Astrocyte (in vitro differentiated cells and primary cell): Measurements from ENCODE around the gene MTMR12.

ENCODE experiments used
- EZH2 ChIP-seq: IDR thresholded peaks from 2 replicates; pipeline ENCODE4 v1.6.1; 2012; ENCODE audit warnings: mild to moderate bottlenecking, low read length, inconsistent platforms; ENCODE audit not compliant: insufficient read depth
- TF ChIP-seq, protein P1 (sequence below): IDR thresholded peaks from 2 replicates; pipeline ENCODE4 v1.5.1; 2011; ENCODE audit warnings: low read depth, mild to moderate bottlenecking, inconsistent platforms, low read length, moderate library complexity; ENCODE audit not compliant: insufficient read depth

DNA sequence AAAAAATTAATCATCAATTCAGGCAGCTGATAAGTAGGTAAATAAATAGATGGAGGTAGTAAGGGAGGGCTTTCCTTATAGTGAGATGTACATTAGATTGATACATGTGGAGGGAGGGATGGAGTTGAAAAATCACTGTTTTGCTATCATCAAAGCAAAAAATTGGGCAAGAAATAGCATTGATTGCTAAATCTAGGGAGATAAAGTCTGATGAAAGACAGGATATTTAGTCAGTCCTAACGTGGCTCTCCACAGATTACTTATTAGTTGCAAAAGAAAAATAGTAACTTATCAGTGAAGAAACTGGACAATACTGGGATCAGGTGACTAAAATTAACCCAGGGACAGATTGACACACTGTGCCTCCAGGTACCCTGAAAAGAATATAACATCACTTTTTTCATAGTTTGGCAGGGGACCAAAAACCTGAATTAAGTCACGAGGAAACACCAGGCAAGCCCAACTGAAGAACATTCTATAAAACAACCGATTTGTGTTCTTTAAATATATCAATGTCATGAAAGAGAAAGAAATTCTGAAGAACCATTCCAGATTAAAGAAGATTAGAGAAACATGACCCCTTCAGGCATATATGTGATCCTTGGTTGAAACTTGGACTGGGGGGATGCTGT lies 111.5 kb downstream of the MTMR12 start:
- TF ChIP-seq, protein P1, sequence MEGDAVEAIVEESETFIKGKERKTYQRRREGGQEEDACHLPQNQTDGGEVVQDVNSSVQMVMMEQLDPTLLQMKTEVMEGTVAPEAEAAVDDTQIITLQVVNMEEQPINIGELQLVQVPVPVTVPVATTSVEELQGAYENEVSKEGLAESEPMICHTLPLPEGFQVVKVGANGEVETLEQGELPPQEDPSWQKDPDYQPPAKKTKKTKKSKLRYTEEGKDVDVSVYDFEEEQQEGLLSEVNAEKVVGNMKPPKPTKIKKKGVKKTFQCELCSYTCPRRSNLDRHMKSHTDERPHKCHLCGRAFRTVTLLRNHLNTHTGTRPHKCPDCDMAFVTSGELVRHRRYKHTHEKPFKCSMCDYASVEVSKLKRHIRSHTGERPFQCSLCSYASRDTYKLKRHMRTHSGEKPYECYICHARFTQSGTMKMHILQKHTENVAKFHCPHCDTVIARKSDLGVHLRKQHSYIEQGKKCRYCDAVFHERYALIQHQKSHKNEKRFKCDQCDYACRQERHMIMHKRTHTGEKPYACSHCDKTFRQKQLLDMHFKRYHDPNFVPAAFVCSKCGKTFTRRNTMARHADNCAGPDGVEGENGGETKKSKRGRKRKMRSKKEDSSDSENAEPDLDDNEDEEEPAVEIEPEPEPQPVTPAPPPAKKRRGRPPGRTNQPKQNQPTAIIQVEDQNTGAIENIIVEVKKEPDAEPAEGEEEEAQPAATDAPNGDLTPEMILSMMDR = no peak
- no peak for TF ChIP-seq EZH2
